Fibroblast of villous mesenchyme (primary cell): ENCODE results near the gene TMCC2. TPM values are rescaled to one million over a fixed set of nuclear protein-coding genes. Genes with fewer than 3 reads are reported as not detected.

Experiments used
- DNase-seq: peaks from one replicate; pipeline ENCODE4 v3.0.0-alpha.2; 2010; ENCODE audit warnings: low read depth
- H3K4me3 ChIP-seq: 2 replicates; pipeline ENCODE4 v1.5.1; 2011; ENCODE audit warnings: low read depth, mild to moderate bottlenecking, low read length
- total RNA-seq: library from RNA; depleted of rRNA; stranded (reverse); fragments of >200 nt; gene quantifications from 2 replicates; pipeline ENCODE4 v1.2.3, GENCODE V29; 2012
- TF ChIP-seq, protein P1 (sequence below): IDR thresholded peaks from 2 replicates; pipeline ENCODE4 v1.5.1; 2012; ENCODE audit warnings: low read depth, mild to moderate bottlenecking, low read length; ENCODE audit not compliant: insufficient read depth

The TMCC2 gene
- total RNA-seq, 1 donor: 3.5 TPM

DNA sequence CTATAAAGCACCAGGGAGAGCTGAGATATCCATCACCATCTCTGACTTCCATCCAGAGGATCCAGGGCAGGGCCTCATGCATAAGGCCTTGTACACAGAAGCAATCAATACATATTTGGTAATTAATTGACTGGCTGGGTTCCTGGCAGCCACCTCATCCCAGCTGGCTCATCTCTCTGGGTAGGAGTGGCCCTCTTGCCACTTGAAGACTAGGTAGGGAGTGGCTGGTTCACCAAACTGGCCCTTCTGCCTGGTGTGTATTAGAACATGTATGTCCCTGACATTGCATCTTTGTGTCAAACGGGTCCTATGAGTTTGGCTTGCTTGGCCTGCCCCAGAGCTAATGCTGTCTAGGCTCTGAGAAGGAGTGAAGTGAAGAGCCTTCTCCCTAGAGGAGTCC is 82.0 kb downstream of the TMCC2 start:
- TF ChIP-seq, protein P1, sequence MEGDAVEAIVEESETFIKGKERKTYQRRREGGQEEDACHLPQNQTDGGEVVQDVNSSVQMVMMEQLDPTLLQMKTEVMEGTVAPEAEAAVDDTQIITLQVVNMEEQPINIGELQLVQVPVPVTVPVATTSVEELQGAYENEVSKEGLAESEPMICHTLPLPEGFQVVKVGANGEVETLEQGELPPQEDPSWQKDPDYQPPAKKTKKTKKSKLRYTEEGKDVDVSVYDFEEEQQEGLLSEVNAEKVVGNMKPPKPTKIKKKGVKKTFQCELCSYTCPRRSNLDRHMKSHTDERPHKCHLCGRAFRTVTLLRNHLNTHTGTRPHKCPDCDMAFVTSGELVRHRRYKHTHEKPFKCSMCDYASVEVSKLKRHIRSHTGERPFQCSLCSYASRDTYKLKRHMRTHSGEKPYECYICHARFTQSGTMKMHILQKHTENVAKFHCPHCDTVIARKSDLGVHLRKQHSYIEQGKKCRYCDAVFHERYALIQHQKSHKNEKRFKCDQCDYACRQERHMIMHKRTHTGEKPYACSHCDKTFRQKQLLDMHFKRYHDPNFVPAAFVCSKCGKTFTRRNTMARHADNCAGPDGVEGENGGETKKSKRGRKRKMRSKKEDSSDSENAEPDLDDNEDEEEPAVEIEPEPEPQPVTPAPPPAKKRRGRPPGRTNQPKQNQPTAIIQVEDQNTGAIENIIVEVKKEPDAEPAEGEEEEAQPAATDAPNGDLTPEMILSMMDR: no peak
- DNase-seq: no peak
- H3K4me3 ChIP-seq: no peak overlapping the region

DNA sequence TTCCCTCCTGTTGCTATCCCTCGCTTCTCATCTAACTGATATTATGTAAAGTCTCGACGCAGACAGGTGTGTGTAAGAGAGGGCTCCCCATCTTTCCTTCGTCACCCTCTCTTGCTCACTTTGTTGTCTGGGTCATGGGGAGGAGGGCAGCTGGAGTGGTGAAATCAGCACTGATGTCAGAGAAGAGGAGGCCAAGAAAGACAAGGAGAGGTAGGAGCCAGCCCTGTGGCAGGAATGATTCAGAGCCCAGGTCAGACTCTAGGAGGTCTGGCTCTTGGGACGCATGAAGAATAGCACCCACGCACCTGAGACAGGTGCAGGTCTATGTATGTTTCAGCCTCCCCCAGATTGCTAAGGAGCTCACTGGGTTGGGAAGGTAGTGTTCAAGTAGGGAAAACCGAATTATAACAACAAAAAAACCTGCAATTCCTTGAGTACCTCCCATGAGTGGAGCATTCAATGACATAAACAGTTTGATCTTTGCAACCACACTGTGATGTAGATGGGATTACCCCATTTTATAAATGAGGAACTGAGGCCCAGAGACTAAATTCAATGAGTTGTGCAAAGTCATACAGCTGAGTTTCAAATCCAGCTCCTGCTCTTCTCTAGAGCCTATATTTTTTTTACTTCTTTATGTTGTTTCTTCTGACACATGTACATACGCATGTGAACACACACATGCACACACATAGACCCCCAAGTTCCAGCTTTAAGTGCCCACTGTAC is 83.4 kb downstream of the TMCC2 start:
- no peak for DNase-seq
- no peak overlapping the region for H3K4me3 ChIP-seq
- TF ChIP-seq, protein P1: no peak

DNA sequence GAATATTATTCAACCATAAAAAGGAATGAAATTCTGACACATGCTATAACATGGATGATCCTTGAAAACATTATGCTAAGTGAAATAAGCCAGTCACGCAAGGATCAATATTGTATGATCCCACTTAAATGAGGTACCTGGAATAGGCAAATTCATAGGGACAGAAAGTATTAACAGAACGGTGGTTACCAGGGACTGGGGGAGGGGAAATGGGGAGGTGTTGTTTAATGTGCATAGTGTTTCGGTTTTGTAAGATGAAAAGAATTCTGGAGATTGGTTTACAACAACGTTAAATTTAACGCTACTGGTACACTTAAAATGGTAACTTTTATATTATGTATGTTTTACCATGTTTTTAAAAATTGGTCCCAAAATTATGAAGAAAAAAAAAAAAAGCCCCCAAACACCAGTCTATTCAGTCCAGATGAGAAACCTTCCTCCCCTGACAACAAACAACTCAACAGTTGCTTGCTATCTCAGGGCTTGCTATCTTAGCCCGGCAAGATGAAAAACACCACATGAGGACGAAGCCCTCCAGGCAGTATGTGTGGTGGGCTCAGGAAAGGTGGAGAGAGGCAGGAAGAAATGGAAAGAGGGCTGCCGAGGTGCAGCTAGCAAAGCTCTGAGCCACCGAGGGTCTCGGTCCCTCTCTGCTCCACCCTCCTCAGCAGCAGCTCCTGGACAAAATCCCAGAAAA is 85.3 kb downstream of the TMCC2 start:
- TF ChIP-seq, protein P1: no peak
- DNase-seq: no peak
- H3K4me3 ChIP-seq: peak overlapping the region; percentile 13

GRCh38 chr1:205313563-205314308 is 86.0 kb downstream of the TMCC2 start:
- peak; percentile 58 for DNase-seq
- TF ChIP-seq, protein P1: no peak
- peak overlapping the region; percentile 14 for H3K4me3 ChIP-seq

GRCh38 chr1:205315008-205315618 is 87.4 kb downstream of the TMCC2 start:
- TF ChIP-seq, protein P1: no peak
- H3K4me3 ChIP-seq: no peak overlapping the region
- DNase-seq: no peak

- TF ChIP-seq, protein P1: no peak
- H3K4me3 ChIP-seq: no peak overlapping the region
- DNase-seq: peak; percentile 31
Observed at GRCh38 chr1:205316161-205316566, 88.4 kb downstream of the TMCC2 start.
